ENCODE measurements around the gene TMEM150B.

The TMEM150B gene

DNA sequence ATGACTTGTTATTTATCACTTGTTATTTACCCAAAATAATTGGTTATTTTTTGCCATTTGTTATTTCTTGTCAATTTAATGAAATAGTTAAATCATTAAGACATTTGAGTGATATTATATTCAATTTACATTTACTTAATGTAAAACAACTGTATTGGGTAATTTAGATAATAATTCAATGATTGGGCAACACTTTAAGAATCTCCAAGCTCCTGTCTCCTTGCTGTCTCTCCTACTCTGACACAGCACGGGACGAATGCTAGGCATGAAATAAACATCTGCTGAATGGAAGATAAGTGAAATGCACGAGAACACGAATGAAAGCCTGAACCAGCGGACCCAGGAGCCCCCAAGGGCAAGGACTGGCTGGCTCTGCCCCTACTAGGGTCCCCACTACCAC is 60.6 kb downstream of the TMEM150B start:
- H3K9ac ChIP-seq (ENCODE audit: low read depth, low read length), result no peak overlapping the region
- H3K4me3 ChIP-seq (ENCODE audit: low read depth, low read length), result no peak overlapping the region
- H3K9me3 ChIP-seq (ENCODE audit: control insufficient read depth, insufficient read depth, low read length), result no peaks in the 10 kb centered on the region
- no peaks in the 10 kb centered on the region for H3K27me3 ChIP-seq (ENCODE audit: control insufficient read depth, insufficient read depth, low read length)
- H3K4me1 ChIP-seq (ENCODE audit: control insufficient read depth, insufficient read depth, low read length), result no peaks in the 10 kb centered on the region
- no peaks in the 10 kb centered on the region for H3K36me3 ChIP-seq (ENCODE audit: control insufficient read depth, insufficient read depth, low read length)

Data from iPS-15b (cell line).